HG03108 (cell line): ENCODE results near the gene DUSP8.

ENCODE experiments used
- ATAC-seq: cut with Tn5 transposase; IDR thresholded peaks from one replicate; pipeline ENCODE4 v1.9.1; 2021; ENCODE audit warnings: moderate library complexity; ENCODE audit not compliant: unreplicated experiment

Gene DUSP8

GRCh38 chr11:1536065-1536843, 35.8 kb downstream of the DUSP8 start:
- ATAC-seq, result no peak

- no peak for ATAC-seq
Measured at GRCh38 chr11:1534682-1535081, 37.4 kb downstream of the DUSP8 start.

- no peak for ATAC-seq
Measured at GRCh38 chr11:1534171-1534570, 37.9 kb downstream of the DUSP8 start.

GRCh38 chr11:1533342-1533725, 38.7 kb downstream of the DUSP8 start:
- ATAC-seq, result no peak

GRCh38 chr11:1532606-1533341, 39.3 kb downstream of the DUSP8 start:
- no peak for ATAC-seq

GRCh38 chr11:1532014-1532586, 40.0 kb downstream of the DUSP8 start:
- ATAC-seq, result no peak

- no peak for ATAC-seq
Measured at GRCh38 chr11:1531449-1532013, 40.5 kb downstream of the DUSP8 start.

GRCh38 chr11:1530686-1531448, 41.2 kb downstream of the DUSP8 start:
- no peak for ATAC-seq

- no peak for ATAC-seq
Measured at GRCh38 chr11:1529774-1530173, 42.3 kb downstream of the DUSP8 start.

- ATAC-seq, result no peak
Measured at GRCh38 chr11:1529286-1529685, 42.8 kb downstream of the DUSP8 start.

- ATAC-seq, result no peak
Measured at GRCh38 chr11:1528710-1529109, 43.4 kb downstream of the DUSP8 start.

- no peak for ATAC-seq
Measured at GRCh38 chr11:1526785-1527184, 45.3 kb downstream of the DUSP8 start.

- ATAC-seq, result peak; percentile 55
Measured at GRCh38 chr11:1523779-1524178, 48.3 kb downstream of the DUSP8 start.

GRCh38 chr11:1523077-1523476, 49.0 kb downstream of the DUSP8 start:
- no peak for ATAC-seq

- no peak for ATAC-seq
Measured at GRCh38 chr11:1522081-1522424, 50.0 kb downstream of the DUSP8 start.

- ATAC-seq, result peak; percentile 84
Measured at GRCh38 chr11:1521382-1522080, 50.5 kb downstream of the DUSP8 start.

GRCh38 chr11:1520663-1521267, 51.3 kb downstream of the DUSP8 start:
- no peak for ATAC-seq

GRCh38 chr11:1520209-1520662, 51.8 kb downstream of the DUSP8 start:
- no peak for ATAC-seq

GRCh38 chr11:1519028-1520010, 52.8 kb downstream of the DUSP8 start:
- no peak for ATAC-seq
